Fibroblast of skin of right biceps (primary cell): ENCODE measurements around the gene PARD3.
A peak's percentile ranks its signal among the peaks of the same experiment; 100 is the strongest.

Experiments used
- DNase-seq: peaks from one replicate; pipeline ENCODE4 v3.0.0-alpha.2; 2013

Gene PARD3

DNA sequence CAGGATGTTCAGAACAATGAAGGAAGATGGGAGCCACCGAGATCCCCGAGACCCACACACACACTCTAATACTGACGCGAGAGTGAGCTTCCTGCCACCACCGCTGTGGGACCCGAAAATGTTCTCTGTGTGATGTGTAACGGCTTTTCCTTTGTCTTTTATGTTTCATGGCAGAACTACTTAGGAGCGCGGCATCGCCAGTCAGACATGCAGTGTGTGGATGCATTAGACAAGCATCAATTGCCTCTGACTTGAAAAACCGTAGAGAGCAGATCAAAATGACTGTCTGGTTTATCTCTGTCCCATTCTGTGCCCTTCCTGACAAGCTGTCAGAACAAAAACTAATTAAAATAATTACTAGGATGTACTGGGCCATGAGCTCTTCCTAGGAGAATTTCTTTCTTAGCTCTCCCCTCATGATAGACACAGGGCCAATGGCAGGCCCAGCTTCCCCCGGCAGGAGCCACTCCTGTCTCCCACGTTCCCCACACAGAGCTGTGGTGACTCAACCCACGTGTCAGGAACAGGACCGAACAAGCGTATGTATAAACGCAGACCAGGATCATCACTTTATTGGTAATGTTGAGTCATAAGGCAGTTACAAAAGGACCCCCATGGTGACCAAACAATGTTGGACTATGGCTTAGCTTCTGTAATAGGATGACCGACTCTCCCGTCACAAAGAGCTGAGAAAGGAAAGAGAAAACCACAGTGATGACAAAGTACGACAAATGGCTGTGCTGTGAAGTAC is 705.0 kb downstream of the PARD3 start:
- DNase-seq: peak; percentile 91

DNA sequence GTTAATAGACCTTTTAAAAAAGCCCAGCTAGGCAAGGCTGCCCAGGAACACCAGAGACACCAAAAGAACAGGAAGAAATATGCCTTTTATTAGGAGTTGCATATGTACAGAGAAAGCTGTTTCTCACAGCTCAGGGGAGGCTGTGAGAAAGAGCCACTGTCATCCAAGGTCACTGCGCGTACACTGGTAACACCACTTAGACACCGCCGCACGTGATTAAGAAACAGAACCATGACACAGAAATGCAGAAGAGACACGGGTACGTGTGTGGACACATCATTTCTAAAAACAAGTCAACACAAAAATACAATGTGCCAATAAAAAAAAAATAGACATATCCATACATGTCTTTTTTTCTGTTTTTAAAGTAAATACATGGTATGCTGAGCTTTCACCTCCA is 705.6 kb downstream of the PARD3 start:
- DNase-seq: no peak

DNA sequence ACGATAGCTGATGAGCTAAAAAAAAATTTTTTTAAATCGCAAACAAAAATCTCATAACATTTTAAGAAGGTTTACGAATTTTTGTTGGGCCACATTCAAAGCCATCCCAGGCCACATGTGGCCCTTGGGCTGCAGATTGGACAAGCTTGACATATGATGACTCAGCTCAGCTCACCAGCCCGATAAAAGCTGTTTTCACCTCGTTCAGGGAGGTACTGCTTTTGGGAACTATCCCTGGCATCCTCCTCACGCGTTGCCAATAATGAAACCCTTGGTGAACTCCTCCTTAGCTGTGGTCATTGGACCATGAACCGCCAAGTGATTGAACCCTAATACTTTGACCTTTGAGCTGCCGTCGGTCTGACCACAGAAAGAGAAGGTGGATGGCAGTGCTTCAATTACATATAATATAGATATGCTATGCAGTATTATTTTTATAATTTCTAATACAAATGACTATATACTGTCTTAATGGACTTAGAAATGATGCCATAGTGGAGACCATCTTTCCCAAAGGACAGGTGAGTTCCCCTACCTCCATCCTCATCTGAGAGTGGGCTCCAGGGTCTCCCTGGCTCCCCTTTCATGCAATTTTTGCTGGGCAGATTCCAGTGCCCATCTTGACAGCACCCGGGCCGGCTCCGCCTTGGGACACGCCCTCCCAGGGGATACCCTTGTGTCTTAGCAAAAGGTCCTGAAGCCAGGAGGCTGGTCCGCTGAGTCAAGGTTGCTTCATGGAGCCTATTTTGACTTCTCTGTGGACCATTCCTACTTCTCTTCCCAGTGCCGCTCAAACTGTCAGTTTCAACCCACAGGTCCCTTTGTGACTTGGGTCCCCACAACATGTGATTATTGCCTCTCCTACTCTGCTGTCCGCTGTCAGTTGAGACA is 707.2 kb downstream of the PARD3 start:
- DNase-seq: no peak

DNA sequence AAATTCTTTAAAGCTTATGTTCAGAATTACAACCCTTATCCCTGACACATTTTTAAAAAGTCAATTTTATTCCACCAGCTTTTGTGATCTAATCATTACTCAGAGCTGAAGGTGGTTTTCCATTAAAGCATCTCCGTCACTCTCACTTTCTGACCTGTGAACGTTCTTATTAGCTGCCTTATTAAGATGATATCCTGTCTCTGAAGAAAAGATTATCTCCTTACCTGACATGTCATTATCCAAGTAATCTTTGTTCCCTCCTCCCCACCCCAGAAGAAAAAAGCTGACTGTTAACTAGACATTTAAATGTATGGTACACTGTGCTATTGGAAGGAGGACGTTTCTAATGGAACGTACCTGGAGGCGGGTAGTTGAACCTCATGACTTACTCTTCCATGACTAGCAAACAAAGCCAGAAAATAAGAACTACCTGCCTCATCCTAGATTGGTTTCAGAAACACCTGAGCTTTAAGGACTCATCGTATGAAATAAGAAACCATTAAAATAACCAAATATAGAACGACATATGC is 708.7 kb downstream of the PARD3 start:
- no peak for DNase-seq

DNA sequence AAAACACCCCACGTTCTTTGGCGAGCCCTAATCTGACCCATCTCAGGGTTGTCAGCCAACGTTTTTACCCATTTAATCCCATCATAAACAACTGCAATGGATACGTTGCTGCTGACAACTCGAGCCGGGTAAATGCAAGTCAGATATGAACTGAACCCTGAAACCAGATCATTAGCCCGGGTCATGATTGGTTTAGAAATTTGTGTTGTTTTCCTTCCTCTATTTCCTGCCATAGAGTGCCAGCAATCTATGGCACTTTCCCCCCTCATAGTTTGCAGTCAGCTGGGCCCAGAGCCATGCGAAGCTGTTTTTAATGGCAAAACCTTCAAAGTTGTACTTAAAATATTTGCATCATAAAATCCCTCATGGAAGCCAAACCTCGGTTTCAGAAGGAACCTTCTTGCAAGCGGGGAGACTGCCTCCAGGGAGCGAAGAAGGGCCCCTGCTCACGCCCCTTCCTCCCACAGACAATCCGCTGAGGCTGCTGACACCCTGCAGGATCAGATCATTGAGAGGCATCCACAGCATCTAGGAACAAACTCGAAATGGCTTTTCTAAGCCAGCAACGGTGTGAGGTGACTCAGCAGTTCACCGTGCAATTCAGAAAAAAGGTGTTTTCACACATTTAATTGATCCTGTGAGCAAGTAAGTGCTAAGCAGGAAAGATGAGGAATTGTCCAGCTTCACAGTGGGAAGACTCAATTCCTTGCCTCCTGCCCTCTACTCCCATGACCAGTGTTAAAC is 710.1 kb downstream of the PARD3 start:
- no peak for DNase-seq

DNA sequence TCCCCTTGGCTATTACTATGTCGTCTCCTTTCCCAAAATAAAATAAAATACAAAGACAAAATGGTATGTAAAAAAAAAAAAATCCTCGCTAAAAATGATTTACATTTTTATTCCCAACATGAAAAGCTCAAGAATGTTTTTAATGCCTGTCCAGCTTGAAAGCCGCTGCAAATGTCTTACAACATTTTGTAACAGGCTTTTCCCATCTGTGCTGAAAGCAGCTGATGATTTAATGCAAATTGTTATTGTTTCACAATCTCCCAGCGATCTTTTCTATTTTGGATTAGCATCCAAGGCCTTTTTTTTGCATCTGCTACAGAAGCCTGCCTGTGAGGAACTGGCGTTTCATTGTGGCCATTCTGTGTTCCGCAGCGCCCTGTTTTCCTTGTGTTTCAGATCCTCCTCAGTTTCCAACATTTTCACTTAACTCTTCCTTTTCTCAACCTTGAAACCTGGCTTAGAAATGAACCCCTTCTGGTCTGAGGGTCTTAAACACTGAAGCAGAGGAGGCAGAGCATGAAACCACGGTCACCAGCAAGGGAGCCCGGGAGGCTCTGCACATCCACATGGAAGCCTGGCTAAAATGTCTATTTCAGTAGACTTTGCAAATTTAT is 712.1 kb downstream of the PARD3 start:
- DNase-seq: peak; percentile 87

DNA sequence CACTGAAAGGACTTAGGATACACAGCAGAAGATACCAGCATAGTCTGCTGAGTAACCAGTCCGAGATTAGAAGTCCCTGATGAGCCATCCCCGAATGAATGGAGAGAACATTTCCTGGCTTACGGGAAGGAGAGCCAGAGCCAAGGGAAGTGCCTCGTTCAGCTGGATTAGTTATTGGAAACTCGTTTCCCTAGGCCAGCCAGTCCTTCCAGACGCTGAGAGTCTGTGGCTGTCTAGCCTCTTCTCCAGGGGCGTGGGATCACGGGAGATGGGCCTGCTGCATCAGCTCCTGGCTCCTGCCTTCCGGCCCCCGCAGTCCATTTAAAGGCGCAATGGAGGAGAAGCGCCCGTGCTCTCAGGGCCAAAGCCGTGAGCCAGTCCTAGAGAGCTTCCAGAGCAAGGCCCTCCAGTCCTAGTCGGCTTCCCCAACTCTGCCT is 712.8 kb downstream of the PARD3 start:
- peak; percentile 86 for DNase-seq

DNA sequence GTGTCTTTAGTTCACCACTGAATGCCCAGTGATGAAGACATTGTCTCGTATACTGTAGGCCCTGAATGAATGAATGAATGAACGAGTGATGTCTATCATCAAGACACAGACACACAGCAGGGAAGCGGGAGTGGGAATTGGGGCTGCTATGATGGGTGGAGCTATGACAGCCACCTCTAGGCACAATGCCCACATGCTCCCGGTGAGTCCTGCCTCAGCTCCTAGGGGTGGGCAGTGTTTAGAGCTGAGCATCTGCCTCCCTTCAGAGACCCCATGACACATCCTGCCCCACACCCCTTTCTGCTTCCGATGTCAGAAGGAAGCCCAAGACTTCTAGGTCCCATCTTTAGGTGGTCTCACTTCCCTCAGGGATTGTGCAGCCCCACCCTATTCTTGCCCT is 714.1 kb downstream of the PARD3 start:
- no peak for DNase-seq

DNA sequence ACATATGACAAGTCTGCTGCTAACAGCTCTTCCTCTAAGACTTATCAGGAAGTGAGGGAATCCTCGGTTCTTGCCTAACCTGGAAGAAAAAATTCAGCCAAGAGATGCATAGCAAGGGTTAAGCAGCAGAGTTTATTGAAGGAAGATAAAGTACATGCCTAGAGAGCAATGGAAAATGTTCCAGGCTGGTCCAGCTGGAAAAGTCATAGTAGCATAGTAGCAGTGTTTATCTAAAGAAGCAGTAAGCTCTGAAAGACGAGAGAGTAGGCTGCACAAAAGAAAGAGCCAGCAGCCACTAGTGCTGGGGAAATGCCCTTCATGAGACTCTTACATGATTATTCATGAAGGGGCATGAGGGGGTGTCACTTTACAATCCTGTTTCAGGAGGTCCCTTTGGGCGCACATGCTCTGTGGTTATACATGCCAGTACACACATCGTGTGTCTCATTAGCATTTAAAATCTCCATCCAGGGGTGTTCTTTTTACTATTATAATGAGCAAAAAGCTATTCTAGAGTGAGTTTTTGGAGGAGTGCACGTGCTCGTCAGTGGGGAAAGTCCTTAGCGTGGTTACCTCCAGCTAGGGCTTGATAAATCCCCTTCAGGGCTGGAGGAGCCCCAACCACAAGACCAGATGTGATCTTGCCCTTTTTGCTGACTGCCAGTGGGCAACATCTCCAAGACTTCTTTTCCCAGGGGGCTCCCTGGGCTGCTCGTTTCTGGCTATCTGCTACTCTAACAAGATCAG is 716.1 kb downstream of the PARD3 start:
- DNase-seq: no peak

DNA sequence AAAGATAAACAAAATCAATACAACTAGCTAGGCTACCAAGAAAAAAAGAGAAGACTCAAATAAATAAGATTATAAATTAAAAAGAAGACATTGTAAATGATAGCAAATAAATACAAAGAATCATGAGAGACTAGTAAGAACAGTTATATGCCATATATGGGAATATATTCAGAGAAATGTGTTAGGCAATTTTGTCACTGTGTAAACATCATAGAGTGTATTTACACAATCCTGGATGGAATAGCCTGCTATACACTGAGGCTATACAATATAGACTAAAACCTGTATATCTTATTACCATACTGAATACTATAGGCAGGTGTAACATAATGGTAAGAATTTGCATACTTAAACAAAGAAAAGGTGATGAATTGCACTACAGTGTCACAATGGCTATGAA is 717.4 kb downstream of the PARD3 start:
- no peak for DNase-seq

DNA sequence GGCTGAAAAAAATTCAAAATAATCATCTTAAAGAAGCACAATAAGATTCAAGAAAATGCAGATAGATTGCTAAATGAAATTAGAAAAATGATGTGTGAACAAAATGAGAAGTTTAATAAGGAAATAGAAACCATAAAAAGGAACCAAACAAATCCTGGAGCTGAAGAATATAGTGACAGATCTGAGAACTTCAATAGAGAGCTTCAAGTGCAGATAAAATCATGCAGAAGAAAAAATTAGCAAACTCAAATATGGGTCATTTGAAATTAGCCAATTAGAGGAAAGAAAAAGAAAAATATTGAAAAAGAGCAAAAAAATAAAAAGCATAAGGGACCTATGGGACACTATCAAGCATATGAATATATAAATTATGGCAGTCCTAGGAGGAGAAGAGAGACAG is 720.1 kb downstream of the PARD3 start:
- no peak for DNase-seq

DNA sequence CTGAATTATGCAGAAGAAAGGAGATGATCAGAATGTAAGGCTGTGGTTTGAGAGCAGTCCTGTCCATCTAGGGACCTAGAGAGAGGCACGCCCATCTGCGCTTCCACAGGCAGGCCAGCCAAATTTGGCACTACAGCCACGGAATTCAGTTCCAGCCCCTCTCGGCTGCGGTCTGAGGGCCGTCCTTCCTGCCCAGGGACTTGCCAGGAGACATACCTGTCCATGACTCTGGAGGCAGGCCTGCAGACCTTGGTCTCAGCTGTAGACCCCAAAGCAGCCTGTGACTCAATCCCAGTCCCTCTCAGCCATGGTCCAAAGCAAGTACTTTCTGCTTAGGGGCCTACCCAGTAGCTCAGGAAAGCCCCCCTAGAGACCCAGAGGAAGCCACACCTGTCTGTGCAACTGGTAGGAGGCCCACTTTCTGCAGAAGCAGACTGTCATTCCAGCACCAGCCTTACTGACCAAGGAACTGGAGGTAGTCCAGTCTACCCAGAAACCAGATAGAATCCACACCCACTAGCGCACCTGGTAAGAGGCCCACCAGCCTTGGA is 720.9 kb downstream of the PARD3 start:
- DNase-seq: no peak

DNA sequence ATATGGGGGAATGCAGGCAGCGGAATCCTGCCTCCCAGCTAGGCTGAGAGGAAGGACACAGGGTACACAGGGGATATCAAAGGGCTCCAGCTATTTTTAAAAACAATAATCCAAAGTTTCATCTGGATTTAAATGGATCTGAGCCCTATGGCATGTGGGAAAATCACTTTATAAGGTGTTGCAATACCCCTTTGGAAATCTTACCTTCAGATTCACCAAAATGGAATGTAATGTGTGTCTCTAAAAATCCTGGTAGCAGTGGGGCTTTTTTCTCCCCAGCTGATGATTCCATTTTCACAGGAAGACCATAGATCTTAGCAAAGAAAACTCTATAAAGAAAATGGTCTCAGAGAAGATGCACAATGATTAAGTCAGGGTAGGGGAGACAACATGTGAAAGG is 722.2 kb downstream of the PARD3 start:
- DNase-seq: peak; percentile 68

DNA sequence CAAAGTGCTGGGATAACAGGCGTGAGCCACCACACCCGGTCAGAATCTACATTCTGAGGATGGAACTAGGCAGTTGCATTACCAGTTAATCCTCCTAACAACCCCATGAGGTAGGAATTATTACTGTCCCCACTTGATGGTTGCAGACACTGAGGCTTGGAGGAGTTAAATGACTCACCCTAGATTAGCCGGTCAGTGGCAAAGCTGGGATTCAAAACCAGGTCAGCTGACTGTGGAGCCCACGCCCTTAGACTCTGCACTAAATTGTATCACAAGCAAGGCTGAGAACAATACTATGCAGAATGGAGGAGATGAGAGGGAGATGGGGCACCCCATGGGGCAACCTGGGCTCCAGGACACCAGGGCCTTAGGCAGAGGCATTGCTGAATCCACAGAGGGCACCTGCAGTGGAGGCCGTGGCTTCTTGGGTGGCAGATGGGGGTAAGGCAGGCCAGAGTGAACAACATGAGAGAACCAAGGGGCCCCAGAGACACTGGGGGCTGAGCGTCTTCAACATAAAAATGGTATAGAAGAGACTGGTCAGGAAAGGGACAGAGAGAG is 723.4 kb downstream of the PARD3 start:
- DNase-seq: no peak

DNA sequence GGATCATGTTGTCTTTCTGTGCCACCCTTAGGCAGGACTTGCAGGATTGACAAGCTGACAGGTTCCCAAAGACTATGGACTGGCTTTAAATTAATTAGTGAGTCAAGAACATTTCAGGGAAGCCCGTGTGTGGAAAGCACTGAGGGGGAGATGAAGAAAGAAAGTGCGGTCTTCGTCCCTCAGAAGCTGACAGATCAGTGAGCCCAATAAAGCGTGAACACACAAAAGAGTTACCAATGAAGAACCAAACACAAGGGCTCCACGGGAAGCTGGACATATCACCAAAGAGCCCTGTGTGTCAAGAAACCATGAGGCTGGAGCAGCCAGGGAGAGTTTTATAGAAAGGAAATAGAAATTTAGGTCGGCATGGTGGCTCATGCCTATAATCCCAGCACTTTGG is 725.8 kb downstream of the PARD3 start:
- no peak for DNase-seq

DNA sequence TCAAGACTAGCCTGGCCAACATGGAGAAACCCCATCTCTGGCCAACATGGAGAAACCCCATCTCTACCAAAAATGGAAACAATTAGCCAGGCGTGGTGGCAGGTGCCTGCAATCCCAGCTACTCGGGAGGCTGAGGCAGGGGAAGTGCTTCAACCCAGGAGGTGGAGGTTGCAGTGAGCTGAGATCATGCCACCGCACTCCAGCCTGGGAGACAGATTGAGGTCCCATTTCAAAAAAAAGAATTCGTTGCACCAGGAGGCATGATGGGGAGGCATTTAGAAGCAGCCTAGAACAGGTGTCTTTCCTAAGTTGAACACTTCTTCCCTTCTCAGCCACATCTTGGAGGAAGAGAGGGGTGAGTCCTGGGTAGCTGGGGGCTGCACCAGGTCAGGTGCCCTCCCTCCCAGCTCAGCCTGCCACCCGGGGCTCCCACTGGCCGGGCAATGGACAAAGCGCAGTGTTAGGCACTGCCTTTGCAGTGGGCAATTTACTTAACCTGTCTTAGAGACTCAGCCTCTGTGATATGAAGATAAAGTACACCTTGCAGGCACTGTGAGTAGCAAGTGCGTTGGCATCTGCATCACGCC is 726.8 kb downstream of the PARD3 start:
- no peak for DNase-seq

DNA sequence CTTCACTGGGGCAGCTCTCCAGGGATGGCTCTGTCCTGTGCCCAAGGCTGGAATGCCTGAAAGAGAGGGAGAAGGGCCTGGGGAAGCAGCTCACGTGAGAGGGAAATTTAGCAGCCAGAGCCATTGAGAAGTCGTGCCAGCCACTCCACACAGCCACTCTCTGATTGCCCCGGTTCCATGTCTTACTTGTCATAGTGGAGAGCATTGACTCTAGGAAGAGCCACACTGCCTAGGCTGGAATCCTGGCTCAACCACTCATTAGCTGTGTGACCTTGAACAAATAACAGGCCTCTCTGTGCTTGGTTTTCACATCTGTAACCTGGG is 728.0 kb downstream of the PARD3 start:
- no peak for DNase-seq

DNA sequence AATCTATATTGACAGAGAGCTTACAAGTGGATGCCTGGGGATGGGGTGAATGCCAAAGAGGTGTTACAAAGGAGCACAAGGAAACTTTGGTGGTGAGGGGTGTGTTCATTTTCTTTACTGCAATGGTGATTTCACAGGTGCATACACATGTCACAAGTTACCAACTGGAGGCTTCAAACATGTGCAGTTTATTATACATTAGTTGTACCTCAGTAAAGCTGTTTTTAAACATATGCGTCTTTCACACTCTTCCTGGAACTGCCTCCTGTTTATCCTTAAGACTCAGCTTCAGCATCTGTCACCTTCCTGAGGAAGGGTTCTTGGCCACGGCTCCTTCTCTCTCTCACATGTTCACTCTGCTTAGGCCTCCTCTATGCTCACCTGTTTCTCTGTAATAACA is 731.5 kb downstream of the PARD3 start:
- no peak for DNase-seq

DNA sequence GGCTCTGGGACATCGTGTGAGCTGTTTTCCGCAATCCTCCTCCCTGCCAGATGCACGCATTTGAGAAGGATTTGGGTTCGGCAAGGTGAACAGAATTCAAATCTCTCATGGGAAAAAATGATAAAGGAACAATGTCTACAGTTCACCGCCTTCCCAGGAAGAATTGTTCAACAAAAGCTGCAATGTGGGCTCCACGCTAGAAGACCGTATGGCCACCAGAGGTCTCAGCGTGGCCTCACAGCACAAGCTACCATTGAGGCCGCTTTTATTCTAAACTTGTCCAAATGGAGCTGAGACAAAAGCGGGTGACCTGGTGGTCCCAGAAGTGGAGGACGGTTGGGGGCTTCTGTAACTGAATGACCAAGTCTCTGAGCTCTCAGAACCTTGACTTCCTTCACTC is 733.1 kb downstream of the PARD3 start:
- no peak for DNase-seq

DNA sequence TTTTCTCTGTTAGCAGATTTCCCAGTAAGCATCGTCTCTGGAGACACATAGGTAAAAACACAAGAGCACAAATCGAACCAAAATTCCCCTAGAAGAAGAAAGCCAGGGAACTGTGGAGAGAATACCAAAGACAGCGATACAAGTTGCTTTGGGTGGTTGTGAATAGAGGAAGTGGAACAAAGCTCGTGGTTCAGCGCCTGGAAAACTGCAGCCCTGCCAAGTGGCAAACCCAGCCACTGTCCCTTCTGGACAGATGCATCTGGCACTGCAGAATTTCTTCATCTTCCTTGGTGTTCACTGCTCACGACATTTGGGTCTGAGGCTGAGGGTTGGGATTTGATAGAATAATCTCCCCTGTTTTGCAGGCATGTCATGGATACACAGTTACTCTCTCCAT is 733.8 kb downstream of the PARD3 start:
- no peak for DNase-seq
